HepG2 (cell line): ENCODE results near the gene NEK3. TPM values are rescaled to one million over a fixed set of nuclear protein-coding genes. Genes with fewer than 3 reads are reported as not detected.

Experiments used
- ELK4 ChIP-seq: sonication (generic); formaldehyde crosslinking; IDR thresholded peaks from 2 replicates; pipeline ENCODE4 v1.9.0; 2021; ENCODE audit warnings: missing genetic modification reagents, borderline replicate concordance
- ERF ChIP-seq: IDR thresholded peaks from 2 replicates; pipeline ENCODE4 v1.6.1; 2018; ENCODE audit warnings: missing biosample characterization, missing genetic modification reagents
- FOSL1 ChIP-seq: sonication (generic); formaldehyde crosslinking; IDR thresholded peaks from 2 replicates; pipeline ENCODE4 v1.9.0; 2021; ENCODE audit warnings: missing genetic modification reagents, borderline replicate concordance
- MAFG ChIP-seq: sonication (generic); formaldehyde crosslinking; IDR thresholded peaks from 2 replicates; pipeline ENCODE4 v1.5.1; 2020; ENCODE audit warnings: mild to moderate bottlenecking, missing genetic modification reagents
- PAF1 ChIP-seq: IDR thresholded peaks from 2 replicates; pipeline ENCODE4 v1.6.1; 2016; ENCODE audit warnings: missing genetic modification reagents, missing compliant biosample characterization
- ZFP91 ChIP-seq: sonication (generic); formaldehyde crosslinking; IDR thresholded peaks from 2 replicates; pipeline ENCODE4 v1.9.0; 2022; ENCODE audit warnings: missing genetic modification reagents, mild to moderate bottlenecking, borderline replicate concordance
- ZNF484 ChIP-seq: sonication (generic); formaldehyde crosslinking; IDR thresholded peaks from 2 replicates; pipeline ENCODE4 v1.5.1; 2020; ENCODE audit warnings: mild to moderate bottlenecking, low read depth, missing genetic modification reagents, borderline replicate concordance
- ZNF598 ChIP-seq: sonication (generic); formaldehyde crosslinking; IDR thresholded peaks from 2 replicates; pipeline ENCODE4 v1.5.1; 2020; ENCODE audit warnings: mild to moderate bottlenecking, missing genetic modification reagents, borderline replicate concordance
- ZNF691 ChIP-seq: sonication (generic); formaldehyde crosslinking; IDR thresholded peaks from 2 replicates; pipeline ENCODE4 v1.4.0; 2020; ENCODE audit warnings: missing genetic modification reagents, low read depth, mild to moderate bottlenecking, borderline replicate concordance
- polyA plus RNA-seq, 8 experiments: library from polyadenylated mRNA; depleted of rRNA in 3 of 8; stranded (reverse) in 7 of 8; unstranded in 1 of 8; fragments of >200 nt; fragmentation: Illumina TruSeq in 4 of 8; extraction: Trizol in 4 of 8; gene quantifications; 2 replicates each; pipeline versions ENCODE4 v1.2.1 to v1.2.3, GENCODE V29; 2011 to 2016; ENCODE audit warnings: low read depth in 4 of 8, missing spikeins in 1 of 8, mixed read lengths in 1 of 8; ENCODE audit not compliant: insufficient read depth in 1 of 8
- total RNA-seq, 5 experiments: library from RNA; depleted of rRNA; stranded (reverse); fragments of >200 nt; fragmentation: Illumina TruSeq; extraction: Trizol; gene quantifications; 2 replicates each; pipeline ENCODE4 v1.2.3, GENCODE V29; 2016; ENCODE audit warnings: low read depth in 1 of 5
- TF ChIP-seq, protein P1 (sequence below): IDR thresholded peaks from 2 replicates; pipeline ENCODE4 v1.4.0; 2020; ENCODE audit warnings: mild to moderate bottlenecking, missing genetic modification reagents
- TF ChIP-seq, protein P2 (sequence below): sonication (generic); formaldehyde crosslinking; conservative IDR thresholded peaks from 2 replicates; pipeline ENCODE4 v1.8.0; 2022; ENCODE audit warnings: mild to moderate bottlenecking, moderate library complexity, missing genetic modification reagents
- TF ChIP-seq, protein P3 (sequence below): IDR thresholded peaks from 2 replicates; pipeline ENCODE4 v1.6.1; 2016; ENCODE audit warnings: missing compliant biosample characterization, missing genetic modification reagents, borderline replicate concordance

The NEK3 gene
- total and polyA plus RNA-seq, 2 of the 13 experiments (the other 11 are each of a cell fraction or from before 2014, with no cell fraction given), result 36.7 to 68.2 TPM

DNA sequence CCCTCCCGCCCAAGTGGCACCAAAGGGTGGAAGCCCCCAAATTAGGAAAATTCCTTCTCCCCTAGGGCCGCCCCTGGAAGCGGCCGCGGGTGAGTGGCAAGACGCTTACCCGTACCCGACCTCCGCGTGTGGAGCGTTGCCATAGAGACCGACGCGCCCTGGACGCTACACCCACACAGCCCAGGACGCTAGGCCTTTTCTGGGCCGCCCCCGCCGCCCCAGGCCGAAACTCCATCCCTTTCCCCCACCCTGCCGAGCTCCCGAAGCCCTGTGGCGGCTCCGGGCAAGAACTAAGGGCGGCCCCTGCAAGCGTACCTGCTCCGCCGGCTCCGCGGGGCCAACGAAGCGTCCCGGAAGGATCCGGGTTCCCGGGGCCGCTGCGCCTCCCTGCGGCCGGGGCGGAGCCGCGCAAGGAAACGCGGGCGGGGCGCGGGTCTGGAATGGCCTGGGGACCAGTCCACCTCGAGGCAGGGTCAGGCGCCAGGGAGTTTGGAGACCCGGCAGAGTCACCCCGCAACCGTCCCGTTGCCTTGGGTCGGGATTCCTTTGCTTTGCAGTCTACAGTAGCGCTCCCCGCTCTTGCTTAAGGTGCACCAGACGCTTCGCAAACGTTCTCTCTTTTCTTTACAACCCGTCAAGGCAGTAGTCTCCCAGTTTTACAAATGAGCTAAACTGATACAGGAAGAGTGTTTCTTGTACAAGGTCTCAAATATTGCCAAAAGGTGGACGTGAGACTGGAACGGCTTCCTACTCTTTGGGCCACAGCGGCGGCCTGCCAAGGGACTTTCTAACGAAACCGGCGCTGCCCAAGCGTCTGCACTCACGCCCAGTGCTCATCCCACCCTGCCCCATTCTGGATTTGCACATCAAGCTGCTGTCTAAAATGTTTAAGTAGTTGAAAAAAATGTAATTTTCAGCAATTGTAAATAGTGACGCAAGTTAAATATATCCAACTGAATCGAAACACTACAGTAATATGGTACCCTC, 30.4 kb downstream of the NEK3 start, which contains the start of gene NEK5 (continued):
- TF ChIP-seq, protein P1, sequence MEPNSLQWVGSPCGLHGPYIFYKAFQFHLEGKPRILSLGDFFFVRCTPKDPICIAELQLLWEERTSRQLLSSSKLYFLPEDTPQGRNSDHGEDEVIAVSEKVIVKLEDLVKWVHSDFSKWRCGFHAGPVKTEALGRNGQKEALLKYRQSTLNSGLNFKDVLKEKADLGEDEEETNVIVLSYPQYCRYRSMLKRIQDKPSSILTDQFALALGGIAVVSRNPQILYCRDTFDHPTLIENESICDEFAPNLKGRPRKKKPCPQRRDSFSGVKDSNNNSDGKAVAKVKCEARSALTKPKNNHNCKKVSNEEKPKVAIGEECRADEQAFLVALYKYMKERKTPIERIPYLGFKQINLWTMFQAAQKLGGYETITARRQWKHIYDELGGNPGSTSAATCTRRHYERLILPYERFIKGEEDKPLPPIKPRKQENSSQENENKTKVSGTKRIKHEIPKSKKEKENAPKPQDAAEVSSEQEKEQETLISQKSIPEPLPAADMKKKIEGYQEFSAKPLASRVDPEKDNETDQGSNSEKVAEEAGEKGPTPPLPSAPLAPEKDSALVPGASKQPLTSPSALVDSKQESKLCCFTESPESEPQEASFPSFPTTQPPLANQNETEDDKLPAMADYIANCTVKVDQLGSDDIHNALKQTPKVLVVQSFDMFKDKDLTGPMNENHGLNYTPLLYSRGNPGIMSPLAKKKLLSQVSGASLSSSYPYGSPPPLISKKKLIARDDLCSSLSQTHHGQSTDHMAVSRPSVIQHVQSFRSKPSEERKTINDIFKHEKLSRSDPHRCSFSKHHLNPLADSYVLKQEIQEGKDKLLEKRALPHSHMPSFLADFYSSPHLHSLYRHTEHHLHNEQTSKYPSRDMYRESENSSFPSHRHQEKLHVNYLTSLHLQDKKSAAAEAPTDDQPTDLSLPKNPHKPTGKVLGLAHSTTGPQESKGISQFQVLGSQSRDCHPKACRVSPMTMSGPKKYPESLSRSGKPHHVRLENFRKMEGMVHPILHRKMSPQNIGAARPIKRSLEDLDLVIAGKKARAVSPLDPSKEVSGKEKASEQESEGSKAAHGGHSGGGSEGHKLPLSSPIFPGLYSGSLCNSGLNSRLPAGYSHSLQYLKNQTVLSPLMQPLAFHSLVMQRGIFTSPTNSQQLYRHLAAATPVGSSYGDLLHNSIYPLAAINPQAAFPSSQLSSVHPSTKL (CRISPR knock-in tag), result peak; percentile 60
- TF ChIP-seq, protein P2, sequence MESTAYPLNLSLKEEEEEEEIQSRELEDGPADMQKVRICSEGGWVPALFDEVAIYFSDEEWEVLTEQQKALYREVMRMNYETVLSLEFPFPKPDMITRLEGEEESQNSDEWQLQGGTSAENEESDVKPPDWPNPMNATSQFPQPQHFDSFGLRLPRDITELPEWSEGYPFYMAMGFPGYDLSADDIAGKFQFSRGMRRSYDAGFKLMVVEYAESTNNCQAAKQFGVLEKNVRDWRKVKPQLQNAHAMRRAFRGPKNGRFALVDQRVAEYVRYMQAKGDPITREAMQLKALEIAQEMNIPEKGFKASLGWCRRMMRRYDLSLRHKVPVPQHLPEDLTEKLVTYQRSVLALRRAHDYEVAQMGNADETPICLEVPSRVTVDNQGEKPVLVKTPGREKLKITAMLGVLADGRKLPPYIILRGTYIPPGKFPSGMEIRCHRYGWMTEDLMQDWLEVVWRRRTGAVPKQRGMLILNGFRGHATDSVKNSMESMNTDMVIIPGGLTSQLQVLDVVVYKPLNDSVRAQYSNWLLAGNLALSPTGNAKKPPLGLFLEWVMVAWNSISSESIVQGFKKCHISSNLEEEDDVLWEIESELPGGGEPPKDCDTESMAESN (CRISPR knock-in tag), result peak; percentile 23; the same call in 1 of the 2 replicates
- TF ChIP-seq, protein P3, sequence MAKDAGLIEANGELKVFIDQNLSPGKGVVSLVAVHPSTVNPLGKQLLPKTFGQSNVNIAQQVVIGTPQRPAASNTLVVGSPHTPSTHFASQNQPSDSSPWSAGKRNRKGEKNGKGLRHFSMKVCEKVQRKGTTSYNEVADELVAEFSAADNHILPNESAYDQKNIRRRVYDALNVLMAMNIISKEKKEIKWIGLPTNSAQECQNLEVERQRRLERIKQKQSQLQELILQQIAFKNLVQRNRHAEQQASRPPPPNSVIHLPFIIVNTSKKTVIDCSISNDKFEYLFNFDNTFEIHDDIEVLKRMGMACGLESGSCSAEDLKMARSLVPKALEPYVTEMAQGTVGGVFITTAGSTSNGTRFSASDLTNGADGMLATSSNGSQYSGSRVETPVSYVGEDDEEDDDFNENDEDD, result peak; percentile 47; the same call in 1 of the 2 replicates
- TF ChIP-seq ZNF691 (0 out of 2 replicates have a peak, but pooled peaks have one; percentile 48), ZNF484 (CRISPR knock-in tag) (no peak), ZFP91 (peak; percentile 69; the same call in 1 of the 2 replicates), MAFG (CRISPR knock-in tag) (no peak), ZNF598 (CRISPR knock-in tag) (peak; percentile 80), ERF (CRISPR knock-in tag) (peak; percentile 30; the same call in 1 of the 2 replicates), FOSL1 (CRISPR knock-in tag) (no peak), ELK4 (CRISPR knock-in tag) (no peak), PAF1 (CRISPR knock-in tag) (no peak)
